Glutamatergic neuron (in vitro differentiated cells): Measurements from ENCODE around the gene SLC12A4. TPM values are rescaled to one million over a fixed set of nuclear protein-coding genes. Genes with fewer than 3 reads are reported as not detected.

ENCODE experiments used
- DNase-seq: peaks from one replicate; pipeline ENCODE4 v3.0.0; 2022
- H3K27ac Mint-ChIP-seq: one replicate; pipeline ENCODE4 v1.8.0; 2020; ENCODE audit warnings: mild to moderate bottlenecking, mixed read lengths, inconsistent platforms; ENCODE audit not compliant: unreplicated experiment
- H3K27me3 Mint-ChIP-seq: one replicate; pipeline ENCODE4 v1.8.0; 2020; ENCODE audit warnings: mild to moderate bottlenecking, moderate library complexity, mixed read lengths, inconsistent platforms; ENCODE audit not compliant: unreplicated experiment
- H3K36me3 Mint-ChIP-seq: one replicate; pipeline ENCODE4 v1.8.0; 2020; ENCODE audit warnings: mild to moderate bottlenecking, mixed read lengths, inconsistent platforms; ENCODE audit not compliant: unreplicated experiment
- H3K4me1 Mint-ChIP-seq: one replicate; pipeline ENCODE4 v1.8.0; 2020; ENCODE audit warnings: mild to moderate bottlenecking, low read depth, mixed read lengths, inconsistent platforms; ENCODE audit not compliant: unreplicated experiment
- H3K4me3 Mint-ChIP-seq: one replicate; pipeline ENCODE4 v1.8.0; 2020; ENCODE audit warnings: mild to moderate bottlenecking, mixed read lengths, inconsistent platforms; ENCODE audit not compliant: unreplicated experiment
- H3K9me3 Mint-ChIP-seq: one replicate; pipeline ENCODE4 v1.8.0; 2020; ENCODE audit warnings: mild to moderate bottlenecking, moderate library complexity, mixed read lengths, inconsistent platforms; ENCODE audit not compliant: unreplicated experiment
- total RNA-seq: library from RNA; stranded (reverse); fragmentation: NEBNext Ultra II Directional; extraction: Animal tissue kit (Norgen Biotek cat#: 25700); gene quantifications from one replicate; pipeline ENCODE4 v1.2.1, GENCODE V29; 2021; ENCODE audit not compliant: unreplicated experiment
- TF ChIP-seq, protein P1 (sequence below): fragments of 200-600 bp; sonication (generic); IDR thresholded peaks from one replicate; pipeline ENCODE4 v1.5.0; 2021; ENCODE audit not compliant: partially characterized antibody, unreplicated experiment

Gene SLC12A4
- total RNA-seq, 1 donor from 2014 or later: 19.9 TPM

- TF ChIP-seq, protein P1, sequence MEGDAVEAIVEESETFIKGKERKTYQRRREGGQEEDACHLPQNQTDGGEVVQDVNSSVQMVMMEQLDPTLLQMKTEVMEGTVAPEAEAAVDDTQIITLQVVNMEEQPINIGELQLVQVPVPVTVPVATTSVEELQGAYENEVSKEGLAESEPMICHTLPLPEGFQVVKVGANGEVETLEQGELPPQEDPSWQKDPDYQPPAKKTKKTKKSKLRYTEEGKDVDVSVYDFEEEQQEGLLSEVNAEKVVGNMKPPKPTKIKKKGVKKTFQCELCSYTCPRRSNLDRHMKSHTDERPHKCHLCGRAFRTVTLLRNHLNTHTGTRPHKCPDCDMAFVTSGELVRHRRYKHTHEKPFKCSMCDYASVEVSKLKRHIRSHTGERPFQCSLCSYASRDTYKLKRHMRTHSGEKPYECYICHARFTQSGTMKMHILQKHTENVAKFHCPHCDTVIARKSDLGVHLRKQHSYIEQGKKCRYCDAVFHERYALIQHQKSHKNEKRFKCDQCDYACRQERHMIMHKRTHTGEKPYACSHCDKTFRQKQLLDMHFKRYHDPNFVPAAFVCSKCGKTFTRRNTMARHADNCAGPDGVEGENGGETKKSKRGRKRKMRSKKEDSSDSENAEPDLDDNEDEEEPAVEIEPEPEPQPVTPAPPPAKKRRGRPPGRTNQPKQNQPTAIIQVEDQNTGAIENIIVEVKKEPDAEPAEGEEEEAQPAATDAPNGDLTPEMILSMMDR: no peak
- H3K4me3 Mint-ChIP-seq: no peak overlapping the region
- no peak for DNase-seq
These were observed 17.0 kb downstream of the SLC12A4 start for GRCh38 chr16:67951485-67951884.

GRCh38 chr16:67950335-67950843, 18.0 kb downstream of the SLC12A4 start:
- no peak overlapping the region for H3K27ac Mint-ChIP-seq
- TF ChIP-seq, protein P1: no peak
- no peak overlapping the region for H3K4me3 Mint-ChIP-seq
- H3K9me3 Mint-ChIP-seq: peaks cover 1% of the 10 kb centered on the region
- H3K36me3 Mint-ChIP-seq: no peaks in the 10 kb centered on the region
- peaks cover 5% of the 10 kb centered on the region for H3K27me3 Mint-ChIP-seq
- H3K4me1 Mint-ChIP-seq: no peaks in the 10 kb centered on the region
- DNase-seq: no peak

More at GRCh38 chr16:67951485-67951884, 17.0 kb downstream of the SLC12A4 start:
- Mint-ChIP-seq H3K4me1 (no peaks in the 10 kb centered on the region), H3K9me3 (peaks cover 1% of the 10 kb centered on the region), H3K27ac (no peak overlapping the region), H3K27me3 (peaks cover 5% of the 10 kb centered on the region), H3K36me3 (no peaks in the 10 kb centered on the region)

GRCh38 chr16:67949645-67950044, 18.8 kb downstream of the SLC12A4 start:
- no peak overlapping the region for H3K4me3 Mint-ChIP-seq
- no peaks in the 10 kb centered on the region for H3K4me1 Mint-ChIP-seq
- no peak overlapping the region for H3K27ac Mint-ChIP-seq
- H3K9me3 Mint-ChIP-seq: peaks cover 1% of the 10 kb centered on the region
- TF ChIP-seq, protein P1: no peak
- no peaks in the 10 kb centered on the region for H3K36me3 Mint-ChIP-seq
- H3K27me3 Mint-ChIP-seq: peaks cover 5% of the 10 kb centered on the region
- no peak for DNase-seq

DNA sequence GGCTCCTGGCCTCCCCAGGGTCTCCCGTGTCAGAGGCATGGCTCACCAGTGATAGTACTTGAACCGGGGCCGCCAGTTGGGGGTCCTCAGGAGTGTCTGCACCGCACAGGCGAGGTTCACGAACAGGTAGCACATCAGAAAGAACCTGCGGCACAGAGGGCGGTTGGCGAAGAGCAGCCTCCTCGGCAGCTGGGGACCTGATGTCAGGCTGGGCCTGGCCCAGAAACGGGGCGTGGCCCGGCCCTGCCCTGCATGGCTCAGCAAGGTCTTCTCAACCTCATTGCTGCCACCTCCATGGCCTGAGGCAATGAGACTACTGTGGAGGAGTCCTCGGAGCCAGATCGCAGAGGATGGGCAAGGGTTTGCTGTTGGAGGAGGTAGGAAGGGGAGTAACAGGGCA, 20.4 kb downstream of the SLC12A4 start:
- no peak overlapping the region for H3K27ac Mint-ChIP-seq
- no peaks in the 10 kb centered on the region for H3K36me3 Mint-ChIP-seq
- H3K9me3 Mint-ChIP-seq: peaks cover 1% of the 10 kb centered on the region
- TF ChIP-seq, protein P1: no peak
- H3K27me3 Mint-ChIP-seq: peaks cover 5% of the 10 kb centered on the region
- H3K4me1 Mint-ChIP-seq: no peaks in the 10 kb centered on the region
- no peak overlapping the region for H3K4me3 Mint-ChIP-seq
- DNase-seq: no peak

- TF ChIP-seq, protein P1: no peak
- Mint-ChIP-seq H3K27me3 (peaks cover 4% of the 10 kb centered on the region), H3K36me3 (no peaks in the 10 kb centered on the region), H3K27ac (no peak overlapping the region), H3K4me3 (no peak overlapping the region), H3K9me3 (peaks cover 1% of the 10 kb centered on the region), H3K4me1 (no peaks in the 10 kb centered on the region)
- DNase-seq: no peak
These were observed 21.4 kb downstream of the SLC12A4 start for GRCh38 chr16:67946966-67947558.
